HepG2 (cell line): ENCODE data around the gene TPM1. TPM values are rescaled to one million over a fixed set of nuclear protein-coding genes. Genes with fewer than 3 reads are reported as not detected.

Experiments
- ARNT ChIP-seq: fragments of 450-650 bp; IDR thresholded peaks from 2 replicates; pipeline ENCODE4 v1.6.1; 2017
- CEBPZ ChIP-seq: IDR thresholded peaks from 2 replicates; pipeline ENCODE4 v1.6.1; 2012; ENCODE audit warnings: low read length, improper control_type of control experiment
- EHMT2 ChIP-seq: fragments of 200-600 bp; sonication (generic); IDR thresholded peaks from 2 replicates; pipeline ENCODE4 v1.7.0; 2017; ENCODE audit warnings: antibody characterized with exemption, low read depth, low read length, borderline replicate concordance
- IRF1 ChIP-seq: sonication (generic); formaldehyde crosslinking; IDR thresholded peaks from 2 replicates; pipeline ENCODE4 v1.4.0; 2020; ENCODE audit warnings: low read depth, mild to moderate bottlenecking, missing genetic modification reagents
- KMT2A ChIP-seq: sonication (generic); formaldehyde crosslinking; IDR thresholded peaks from 2 replicates; pipeline ENCODE4 v1.4.0; 2020; ENCODE audit warnings: missing genetic modification reagents
- KMT2B ChIP-seq: IDR thresholded peaks from 2 replicates; pipeline ENCODE4 v1.6.1; 2016; ENCODE audit warnings: missing genetic modification reagents, missing compliant biosample characterization
- MTF2 ChIP-seq: sonication (generic); formaldehyde crosslinking; IDR thresholded peaks from 2 replicates; pipeline ENCODE4 v1.5.0; 2020; ENCODE audit warnings: missing genetic modification reagents, borderline replicate concordance
- MXI1 ChIP-seq: IDR thresholded peaks from 3 replicates; pipeline ENCODE4 v1.6.1; 2012; ENCODE audit warnings: low read depth, low read length, inconsistent platforms, borderline replicate concordance
- RELA ChIP-seq: sonication (generic); formaldehyde crosslinking; IDR thresholded peaks from 2 replicates; pipeline ENCODE4 v1.4.0; 2020; ENCODE audit warnings: missing genetic modification reagents
- SIN3A ChIP-seq: IDR thresholded peaks from 2 replicates; pipeline ENCODE4 v1.6.1; 2011; ENCODE audit warnings: low read depth, mild to moderate bottlenecking, control low read depth, low read length, borderline replicate concordance
- SMAD1 ChIP-seq: sonication (generic); formaldehyde crosslinking; IDR thresholded peaks from 2 replicates; pipeline ENCODE4 v1.4.0; 2020; ENCODE audit warnings: missing genetic modification reagents, low read depth, mild to moderate bottlenecking, borderline replicate concordance
- TSC22D2 ChIP-seq: sonication (generic); formaldehyde crosslinking; IDR thresholded peaks from 2 replicates; pipeline ENCODE4 v1.5.1; 2020; ENCODE audit warnings: missing genetic modification reagents, mild to moderate bottlenecking, borderline replicate concordance
- ZBTB20 ChIP-seq: sonication (generic); formaldehyde crosslinking; IDR thresholded peaks from 2 replicates; pipeline ENCODE4 v1.8.1; 2023; ENCODE audit warnings: missing genetic modification reagents, low read depth, mild to moderate bottlenecking, borderline replicate concordance
- ZBTB39 ChIP-seq: sonication (generic); formaldehyde crosslinking; IDR thresholded peaks from 2 replicates; pipeline ENCODE4 v1.5.0; 2020; ENCODE audit warnings: missing genetic modification reagents
- ZNF253 ChIP-seq: sonication (generic); formaldehyde crosslinking; IDR thresholded peaks from 2 replicates; pipeline ENCODE4 v1.8.0; 2022; ENCODE audit warnings: mild to moderate bottlenecking, missing genetic modification reagents, borderline replicate concordance
- ZNF33B ChIP-seq: sonication (generic); formaldehyde crosslinking; IDR thresholded peaks from 2 replicates; pipeline ENCODE4 v1.5.1; 2020; ENCODE audit warnings: mild to moderate bottlenecking, missing genetic modification reagents
- ZNF460 ChIP-seq: sonication (generic); formaldehyde crosslinking; IDR thresholded peaks from 2 replicates; pipeline ENCODE4 v1.5.1; 2020; ENCODE audit warnings: missing genetic modification reagents, mild to moderate bottlenecking, borderline replicate concordance
- ZNF543 ChIP-seq: sonication (generic); formaldehyde crosslinking; IDR thresholded peaks from 2 replicates; pipeline ENCODE4 v1.4.0; 2020; ENCODE audit warnings: mild to moderate bottlenecking, missing genetic modification reagents
- polyA plus RNA-seq, 8 experiments: library from polyadenylated mRNA; depleted of rRNA in 3 of 8; stranded (reverse) in 7 of 8; unstranded in 1 of 8; fragments of >200 nt; fragmentation: Illumina TruSeq in 4 of 8; extraction: Trizol in 4 of 8; gene quantifications; 2 replicates each; pipeline versions ENCODE4 v1.2.1 to v1.2.3, GENCODE V29; 2011 to 2016; ENCODE audit warnings: low read depth in 4 of 8, missing spikeins in 1 of 8, mixed read lengths in 1 of 8; ENCODE audit not compliant: insufficient read depth in 1 of 8
- total RNA-seq, 5 experiments: library from RNA; depleted of rRNA; stranded (reverse); fragments of >200 nt; fragmentation: Illumina TruSeq; extraction: Trizol; gene quantifications; 2 replicates each; pipeline ENCODE4 v1.2.3, GENCODE V29; 2016; ENCODE audit warnings: low read depth in 1 of 5
- TF ChIP-seq, protein P1 (sequence below): sonication (generic); formaldehyde crosslinking; IDR thresholded peaks from 2 replicates; pipeline ENCODE4 v1.5.0; 2020; ENCODE audit warnings: mild to moderate bottlenecking, missing genetic modification reagents
- TF ChIP-seq, protein P2 (sequence below): sonication (generic); formaldehyde crosslinking; IDR thresholded peaks from 2 replicates; pipeline ENCODE4 v1.8.1; 2022; ENCODE audit warnings: low read depth, mild to moderate bottlenecking, missing genetic modification reagents

Gene TPM1
- total and polyA plus RNA-seq, 2 of the 13 experiments (the other 11 are each of a cell fraction or from before 2014, with no cell fraction given): 98.9 to 109 TPM

- TF ChIP-seq ZBTB39 (CRISPR knock-in tag) (no peak), ZNF33B (CRISPR knock-in tag) (no peak), SIN3A (no peak), RELA (CRISPR knock-in tag) (no peak), KMT2A (CRISPR knock-in tag) (no peak), TSC22D2 (CRISPR knock-in tag) (no peak), EHMT2 (no peak), SMAD1 (CRISPR knock-in tag) (no peak), MXI1 (no peak), ZNF543 (CRISPR knock-in tag) (no peak), ARNT (no peak), KMT2B (CRISPR knock-in tag) (0 out of 2 replicates have a peak, but pooled peaks have one; percentile 25), ZBTB20 (CRISPR knock-in tag) (no peak), MTF2 (peak; percentile 4; the same call in 1 of the 2 replicates), CEBPZ (no peak), IRF1 (CRISPR knock-in tag) (no peak), ZNF253 (CRISPR knock-in tag) (0 out of 2 replicates have a peak, but pooled peaks have one; percentile 14), ZNF460 (no peak)
- TF ChIP-seq, protein P1, sequence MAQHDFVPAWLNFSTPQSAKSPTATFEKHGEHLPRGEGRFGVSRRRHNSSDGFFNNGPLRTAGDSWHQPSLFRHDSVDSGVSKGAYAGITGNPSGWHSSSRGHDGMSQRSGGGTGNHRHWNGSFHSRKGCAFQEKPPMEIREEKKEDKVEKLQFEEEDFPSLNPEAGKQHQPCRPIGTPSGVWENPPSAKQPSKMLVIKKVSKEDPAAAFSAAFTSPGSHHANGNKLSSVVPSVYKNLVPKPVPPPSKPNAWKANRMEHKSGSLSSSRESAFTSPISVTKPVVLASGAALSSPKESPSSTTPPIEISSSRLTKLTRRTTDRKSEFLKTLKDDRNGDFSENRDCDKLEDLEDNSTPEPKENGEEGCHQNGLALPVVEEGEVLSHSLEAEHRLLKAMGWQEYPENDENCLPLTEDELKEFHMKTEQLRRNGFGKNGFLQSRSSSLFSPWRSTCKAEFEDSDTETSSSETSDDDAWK (CRISPR knock-in tag): no peak
- TF ChIP-seq, protein P2, sequence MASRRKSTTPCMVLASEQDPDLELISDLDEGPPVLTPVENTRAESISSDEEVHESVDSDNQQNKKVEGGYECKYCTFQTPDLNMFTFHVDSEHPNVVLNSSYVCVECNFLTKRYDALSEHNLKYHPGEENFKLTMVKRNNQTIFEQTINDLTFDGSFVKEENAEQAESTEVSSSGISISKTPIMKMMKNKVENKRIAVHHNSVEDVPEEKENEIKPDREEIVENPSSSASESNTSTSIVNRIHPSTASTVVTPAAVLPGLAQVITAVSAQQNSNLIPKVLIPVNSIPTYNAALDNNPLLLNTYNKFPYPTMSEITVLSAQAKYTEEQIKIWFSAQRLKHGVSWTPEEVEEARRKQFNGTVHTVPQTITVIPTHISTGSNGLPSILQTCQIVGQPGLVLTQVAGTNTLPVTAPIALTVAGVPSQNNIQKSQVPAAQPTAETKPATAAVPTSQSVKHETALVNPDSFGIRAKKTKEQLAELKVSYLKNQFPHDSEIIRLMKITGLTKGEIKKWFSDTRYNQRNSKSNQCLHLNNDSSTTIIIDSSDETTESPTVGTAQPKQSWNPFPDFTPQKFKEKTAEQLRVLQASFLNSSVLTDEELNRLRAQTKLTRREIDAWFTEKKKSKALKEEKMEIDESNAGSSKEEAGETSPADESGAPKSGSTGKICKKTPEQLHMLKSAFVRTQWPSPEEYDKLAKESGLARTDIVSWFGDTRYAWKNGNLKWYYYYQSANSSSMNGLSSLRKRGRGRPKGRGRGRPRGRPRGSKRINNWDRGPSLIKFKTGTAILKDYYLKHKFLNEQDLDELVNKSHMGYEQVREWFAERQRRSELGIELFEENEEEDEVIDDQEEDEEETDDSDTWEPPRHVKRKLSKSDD: no peak
Measured at GRCh38 chr15:63042877-63043334, 359 bp downstream of the TPM1 start (continued).
